ENCODE measurements around the gene MYO6.

MYO6 gene

DNA sequence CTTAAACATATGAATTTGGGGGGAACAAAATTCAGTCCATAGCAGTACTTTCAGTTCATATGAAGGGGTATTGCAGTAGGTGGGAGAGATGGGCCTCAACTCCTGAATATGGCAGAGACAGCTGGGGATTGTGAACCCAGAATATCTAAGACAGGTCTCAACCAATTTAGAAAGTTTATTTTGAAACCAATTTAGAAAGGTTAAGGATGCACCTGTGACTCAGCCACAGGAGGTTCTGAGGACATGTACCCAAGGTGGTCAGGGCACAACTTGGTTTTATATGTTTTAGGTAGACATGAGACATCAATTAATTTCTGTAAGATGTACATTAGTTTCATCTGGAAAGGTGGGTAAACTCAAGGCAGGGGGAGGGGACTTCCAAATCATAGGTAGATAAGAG lies 59.5 kb downstream of the MYO6 start:
- Histone ChIP-seq H3K27me3 (ENCODE audit: insufficient read depth, low read length) (no peaks in the 10 kb centered on the region), H3K36me3 (ENCODE audit: insufficient read depth, low read length) (no peaks in the 10 kb centered on the region), H3K9me3 (ENCODE audit: low read length) (no peaks in the 10 kb centered on the region), H3K9me2 (ENCODE audit: low read depth, low read length) (no peaks in the 10 kb centered on the region), H3K4me3 (ENCODE audit: low read depth, low read length, poor library complexity, severe bottlenecking) (no peak overlapping the region), H3K4me1 (ENCODE audit: insufficient read depth, low read length, severe bottlenecking) (no peaks in the 10 kb centered on the region), H3K4me2 (ENCODE audit: low read length) (no peak overlapping the region), H3K9ac (ENCODE audit: low read length) (no peak overlapping the region), H4K20me1 (ENCODE audit: insufficient read depth, low read length) (no peaks in the 10 kb centered on the region), H2AFZ (ENCODE audit: low read length) (no peak overlapping the region), H3K27ac (ENCODE audit: low read depth, low read length, poor library complexity, severe bottlenecking) (no peak overlapping the region), H3K79me2 (ENCODE audit: insufficient read depth, low read length) (no peaks in the 10 kb centered on the region), H3F3A (ENCODE audit: insufficient read depth, low read length) (no peaks in the 10 kb centered on the region)
- TF ChIP-seq EZH2 (IDR thresholded peaks at IDR 0.05; ENCODE audit: borderline replicate concordance, low read length): no peak
- TF ChIP-seq, protein P1, sequence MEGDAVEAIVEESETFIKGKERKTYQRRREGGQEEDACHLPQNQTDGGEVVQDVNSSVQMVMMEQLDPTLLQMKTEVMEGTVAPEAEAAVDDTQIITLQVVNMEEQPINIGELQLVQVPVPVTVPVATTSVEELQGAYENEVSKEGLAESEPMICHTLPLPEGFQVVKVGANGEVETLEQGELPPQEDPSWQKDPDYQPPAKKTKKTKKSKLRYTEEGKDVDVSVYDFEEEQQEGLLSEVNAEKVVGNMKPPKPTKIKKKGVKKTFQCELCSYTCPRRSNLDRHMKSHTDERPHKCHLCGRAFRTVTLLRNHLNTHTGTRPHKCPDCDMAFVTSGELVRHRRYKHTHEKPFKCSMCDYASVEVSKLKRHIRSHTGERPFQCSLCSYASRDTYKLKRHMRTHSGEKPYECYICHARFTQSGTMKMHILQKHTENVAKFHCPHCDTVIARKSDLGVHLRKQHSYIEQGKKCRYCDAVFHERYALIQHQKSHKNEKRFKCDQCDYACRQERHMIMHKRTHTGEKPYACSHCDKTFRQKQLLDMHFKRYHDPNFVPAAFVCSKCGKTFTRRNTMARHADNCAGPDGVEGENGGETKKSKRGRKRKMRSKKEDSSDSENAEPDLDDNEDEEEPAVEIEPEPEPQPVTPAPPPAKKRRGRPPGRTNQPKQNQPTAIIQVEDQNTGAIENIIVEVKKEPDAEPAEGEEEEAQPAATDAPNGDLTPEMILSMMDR (IDR thresholded peaks at IDR 0.05; ENCODE audit: low read length): no peak

DNA sequence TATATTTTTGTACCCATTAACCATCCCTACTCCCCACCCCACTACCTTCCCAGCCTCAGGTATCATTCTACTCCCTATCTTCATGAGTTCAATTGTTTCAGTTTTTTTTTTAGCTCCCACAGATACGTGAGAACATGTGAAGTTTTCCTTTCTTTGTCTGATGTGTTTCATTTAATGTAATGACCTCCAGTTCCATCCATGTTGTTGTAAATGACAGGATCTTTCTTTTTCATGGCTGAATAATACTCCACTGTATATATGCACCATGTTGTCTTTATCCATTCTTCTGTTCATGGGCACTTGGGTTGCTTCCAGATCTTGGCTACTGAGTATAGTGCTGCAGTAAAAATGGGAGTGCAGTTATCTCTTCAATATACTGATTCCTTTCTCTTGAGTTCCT lies 63.5 kb downstream of the MYO6 start:
- Histone ChIP-seq H3K9me2 (ENCODE audit: low read depth, low read length) (no peaks in the 10 kb centered on the region), H3K9ac (ENCODE audit: low read length) (no peak overlapping the region), H3K36me3 (ENCODE audit: insufficient read depth, low read length) (no peaks in the 10 kb centered on the region), H3K4me2 (ENCODE audit: low read length) (no peak overlapping the region), H3K27me3 (ENCODE audit: insufficient read depth, low read length) (no peaks in the 10 kb centered on the region), H3K79me2 (ENCODE audit: insufficient read depth, low read length) (no peaks in the 10 kb centered on the region), H3K4me3 (ENCODE audit: low read depth, low read length, poor library complexity, severe bottlenecking) (no peak overlapping the region), H3F3A (ENCODE audit: insufficient read depth, low read length) (no peaks in the 10 kb centered on the region), H2AFZ (ENCODE audit: low read length) (no peak overlapping the region), H4K20me1 (ENCODE audit: insufficient read depth, low read length) (no peaks in the 10 kb centered on the region), H3K4me1 (ENCODE audit: insufficient read depth, low read length, severe bottlenecking) (no peaks in the 10 kb centered on the region), H3K27ac (ENCODE audit: low read depth, low read length, poor library complexity, severe bottlenecking) (no peak overlapping the region), H3K9me3 (ENCODE audit: low read length) (no peaks in the 10 kb centered on the region)
- TF ChIP-seq, protein P1 (IDR thresholded peaks at IDR 0.05; ENCODE audit: low read length): no peak
- TF ChIP-seq EZH2 (IDR thresholded peaks at IDR 0.05; ENCODE audit: borderline replicate concordance, low read length): no peak

DNA sequence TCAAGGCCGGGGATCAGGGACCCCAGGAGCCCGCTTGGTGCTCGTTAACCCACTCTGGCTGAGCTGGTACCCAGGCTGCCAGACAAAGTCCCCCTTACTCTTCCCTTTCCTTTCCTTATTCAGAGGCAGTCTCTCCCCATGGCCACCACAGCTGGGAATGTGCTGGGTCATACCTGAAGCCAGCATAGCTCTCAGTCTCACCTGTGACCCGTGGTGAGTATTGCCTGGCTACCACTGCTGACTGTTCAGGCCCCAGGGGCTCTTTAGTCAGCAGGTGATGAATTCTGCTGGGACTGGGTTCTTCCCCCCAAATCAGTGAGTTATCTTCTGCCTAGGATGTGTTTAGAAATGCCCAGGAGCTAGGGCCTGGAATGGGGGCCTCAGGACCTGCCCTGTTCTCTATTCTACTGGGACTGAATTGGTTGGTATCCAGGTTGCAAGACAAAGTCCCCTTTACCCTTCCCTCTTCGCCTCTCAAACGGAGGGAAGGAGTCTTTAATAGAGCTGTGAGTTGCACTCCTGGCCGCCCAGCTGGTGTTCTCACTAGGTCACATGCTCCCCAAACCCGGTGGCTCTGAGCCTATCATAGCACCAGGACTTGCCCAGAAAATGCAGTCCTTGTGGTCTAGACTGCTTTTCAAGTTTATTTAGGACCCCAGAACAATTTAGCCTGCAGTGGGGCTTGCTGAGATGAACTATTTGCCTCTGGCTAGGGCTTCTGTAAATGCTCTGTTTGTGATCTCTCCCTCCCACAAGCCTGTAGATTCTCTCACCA lies 64.6 kb downstream of the MYO6 start:
- H3K9me2 ChIP-seq (ENCODE audit: low read depth, low read length): no peaks in the 10 kb centered on the region
- H3K36me3 ChIP-seq (ENCODE audit: insufficient read depth, low read length): no peaks in the 10 kb centered on the region
- TF ChIP-seq, protein P1 (IDR thresholded peaks at IDR 0.05; ENCODE audit: low read length): no peak
- no peak for TF ChIP-seq EZH2 (IDR thresholded peaks at IDR 0.05; ENCODE audit: borderline replicate concordance, low read length)
- H4K20me1 ChIP-seq (ENCODE audit: insufficient read depth, low read length): no peaks in the 10 kb centered on the region
- H3K27me3 ChIP-seq (ENCODE audit: insufficient read depth, low read length): no peaks in the 10 kb centered on the region
- no peak overlapping the region for H3K27ac ChIP-seq (ENCODE audit: low read depth, low read length, poor library complexity, severe bottlenecking)
- H3K4me1 ChIP-seq (ENCODE audit: insufficient read depth, low read length, severe bottlenecking): no peaks in the 10 kb centered on the region
- no peak overlapping the region for H3K4me2 ChIP-seq (ENCODE audit: low read length)
- H3F3A ChIP-seq (ENCODE audit: insufficient read depth, low read length): no peaks in the 10 kb centered on the region
- no peaks in the 10 kb centered on the region for H3K79me2 ChIP-seq (ENCODE audit: insufficient read depth, low read length)
- H3K9me3 ChIP-seq (ENCODE audit: low read length): no peaks in the 10 kb centered on the region
- H2AFZ ChIP-seq (ENCODE audit: low read length): no peak overlapping the region
- H3K4me3 ChIP-seq (ENCODE audit: low read depth, low read length, poor library complexity, severe bottlenecking): no peak overlapping the region
- H3K9ac ChIP-seq (ENCODE audit: low read length): no peak overlapping the region

Measured in OCI-LY1 (cell line).